Measurements from ENCODE around the gene VSIG8.

GRCh38 chr1:159900755-159901360, 38.4 kb upstream of the VSIG8 start:
- TF ChIP-seq CTCF (IDR thresholded peaks at IDR 0.05) (no peak), HMGXB4 (CRISPR knock-in tag; IDR thresholded peaks at IDR 0.05) (no peak)
